HG03025 (cell line): ENCODE measurements around the gene PRDX5.
"Not testable (repeated sequence)": the region's sequence is repeated elsewhere in the genome, so short reads cannot be mapped to it uniquely, and the experiment has no call there.

ENCODE experiments used
- ATAC-seq: cut with Tn5 transposase; IDR thresholded peaks from one replicate; pipeline ENCODE4 v1.9.1; 2021; ENCODE audit warnings: mild to moderate bottlenecking, moderate library complexity; ENCODE audit not compliant: unreplicated experiment, low FRiP score

Gene PRDX5

DNA sequence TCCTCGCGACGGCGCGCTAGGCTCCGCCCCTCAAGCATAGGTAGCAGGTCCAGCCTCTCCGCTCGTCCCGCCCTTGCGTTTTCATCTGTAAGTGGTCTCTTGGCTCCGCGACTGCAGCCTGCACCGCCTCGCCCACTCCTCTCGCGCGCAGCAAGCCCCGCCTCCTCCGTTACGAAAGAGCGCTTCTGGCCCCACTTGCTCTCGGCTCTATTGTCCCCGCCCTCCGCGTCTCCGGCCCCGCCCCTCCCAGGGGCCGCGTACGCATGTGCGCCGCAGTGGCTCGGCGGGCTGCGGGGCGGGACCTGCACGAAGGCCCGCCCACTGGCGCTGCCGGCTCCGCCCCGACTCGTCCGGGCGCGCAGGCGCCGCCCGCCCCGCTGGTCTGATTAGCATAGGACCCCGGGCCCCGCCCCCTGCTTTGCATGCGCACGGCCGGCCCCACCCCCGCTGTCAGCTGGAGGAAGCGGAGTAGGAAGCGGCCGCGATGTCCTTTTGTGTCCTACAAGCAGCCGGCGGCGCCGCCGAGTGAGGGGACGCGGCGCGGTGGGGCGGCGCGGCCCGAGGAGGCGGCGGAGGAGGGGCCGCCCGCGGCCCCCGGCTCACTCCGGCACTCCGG, 12.7 kb upstream of the PRDX5 start, which contains the start of gene ESRRA:
Gene ESRRA (plus strand): TSS at position 450 of the 616 bp plus-strand sequence. CDS start 1,656 bp downstream, outside the sequence.
- ATAC-seq = peak; percentile 63

GRCh38 chr11:64305691-64306562, 12.0 kb upstream of the PRDX5 start:
- ATAC-seq = peak; percentile 25

GRCh38 chr11:64306563-64306875, 11.4 kb upstream of the PRDX5 start:
- no peak for ATAC-seq

GRCh38 chr11:64306876-64307622, 10.9 kb upstream of the PRDX5 start:
- ATAC-seq = no peak

- not testable (repeated sequence) for ATAC-seq
Observed at GRCh38 chr11:64307795-64308194, 10.1 kb upstream of the PRDX5 start.

GRCh38 chr11:64312947-64313346, 5.0 kb upstream of the PRDX5 start:
- ATAC-seq = no peak

DNA sequence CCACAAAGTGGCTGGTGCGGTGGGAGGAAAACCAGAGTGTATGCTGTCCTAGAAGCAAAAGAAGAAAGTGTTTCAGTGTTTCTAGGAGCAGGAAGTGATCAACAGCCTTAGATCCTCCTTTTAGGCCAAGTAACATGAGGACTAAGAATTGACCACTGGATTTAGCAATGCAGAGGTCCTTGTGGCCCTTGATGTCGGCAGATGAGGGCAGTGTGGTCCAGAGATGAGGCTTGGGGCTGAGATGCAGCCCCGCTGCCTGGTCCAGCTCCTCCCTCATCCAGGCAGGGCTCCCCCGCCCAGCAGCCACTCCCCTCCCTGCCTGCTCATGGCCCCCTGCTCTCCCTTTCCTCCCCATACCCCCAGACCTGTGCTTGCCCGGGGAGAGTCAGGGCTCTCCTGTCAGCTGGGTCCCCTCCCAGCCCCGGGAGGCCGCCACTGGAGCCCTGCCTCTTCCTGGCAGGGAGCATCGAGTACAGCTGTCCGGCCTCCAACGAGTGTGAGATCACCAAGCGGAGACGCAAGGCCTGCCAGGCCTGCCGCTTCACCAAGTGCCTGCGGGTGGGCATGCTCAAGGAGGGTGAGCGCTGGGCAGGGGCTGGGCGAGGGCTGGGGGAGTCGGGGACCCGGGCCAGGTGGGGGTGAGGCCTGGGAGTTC, 4.3 kb upstream of the PRDX5 start:
- no peak for ATAC-seq

- no peak for ATAC-seq
Observed at GRCh38 chr11:64314146-64314804, 3.6 kb upstream of the PRDX5 start.

GRCh38 chr11:64314805-64315561, 2.9 kb upstream of the PRDX5 start:
- no peak for ATAC-seq

- ATAC-seq = not testable (repeated sequence)
Observed at GRCh38 chr11:64315667-64316526, 2.0 kb upstream of the PRDX5 start.

- peak; percentile 6 for ATAC-seq
Observed at GRCh38 chr11:64316672-64317324, 1.1 kb upstream of the PRDX5 start.

- peak; percentile 57 for ATAC-seq
Observed at GRCh38 chr11:64317325-64317960, 478 bp upstream of the PRDX5 start, which contains the start of gene TRMT112. Gene TRMT112 (minus strand): TSS chr11:64317559. CDS start chr11:64317526, 33 bp downstream.

GRCh38 chr11:64318766-64319761, 1.1 kb downstream of the PRDX5 start:
- no peak for ATAC-seq

- no peak for ATAC-seq
Observed at GRCh38 chr11:64320556-64320955, 2.6 kb downstream of the PRDX5 start.

GRCh38 chr11:64321026-64321425, 3.1 kb downstream of the PRDX5 start:
- no peak for ATAC-seq

GRCh38 chr11:64321533-64321932, 3.6 kb downstream of the PRDX5 start:
- no peak for ATAC-seq
